Measurements from ENCODE around the gene DDX28.
"Not testable (repeated sequence)": the region's sequence is repeated elsewhere in the genome, so short reads cannot be mapped to it uniquely, and the experiment has no call there.

DDX28 gene

GRCh38 chr16:67977005-67977404 is 46.0 kb downstream of the DDX28 start:
- no peak overlapping the region for H3K4me3 ChIP-seq (ENCODE audit: low read depth, low read length)
- TF ChIP-seq, protein P1, sequence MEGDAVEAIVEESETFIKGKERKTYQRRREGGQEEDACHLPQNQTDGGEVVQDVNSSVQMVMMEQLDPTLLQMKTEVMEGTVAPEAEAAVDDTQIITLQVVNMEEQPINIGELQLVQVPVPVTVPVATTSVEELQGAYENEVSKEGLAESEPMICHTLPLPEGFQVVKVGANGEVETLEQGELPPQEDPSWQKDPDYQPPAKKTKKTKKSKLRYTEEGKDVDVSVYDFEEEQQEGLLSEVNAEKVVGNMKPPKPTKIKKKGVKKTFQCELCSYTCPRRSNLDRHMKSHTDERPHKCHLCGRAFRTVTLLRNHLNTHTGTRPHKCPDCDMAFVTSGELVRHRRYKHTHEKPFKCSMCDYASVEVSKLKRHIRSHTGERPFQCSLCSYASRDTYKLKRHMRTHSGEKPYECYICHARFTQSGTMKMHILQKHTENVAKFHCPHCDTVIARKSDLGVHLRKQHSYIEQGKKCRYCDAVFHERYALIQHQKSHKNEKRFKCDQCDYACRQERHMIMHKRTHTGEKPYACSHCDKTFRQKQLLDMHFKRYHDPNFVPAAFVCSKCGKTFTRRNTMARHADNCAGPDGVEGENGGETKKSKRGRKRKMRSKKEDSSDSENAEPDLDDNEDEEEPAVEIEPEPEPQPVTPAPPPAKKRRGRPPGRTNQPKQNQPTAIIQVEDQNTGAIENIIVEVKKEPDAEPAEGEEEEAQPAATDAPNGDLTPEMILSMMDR (IDR thresholded peaks at IDR 0.05; ENCODE audit: low read depth, low read length) = no peak
- DNase-seq (ENCODE audit: low read depth, low spot score) = no peak
- in situ Hi-C loops (cut with HindIII; ENCODE audit: low sequenced_read_pairs) = no loop called here

GRCh38 chr16:67976205-67976604 is 46.8 kb downstream of the DDX28 start:
- in situ Hi-C loops (cut with HindIII; ENCODE audit: low sequenced_read_pairs) = no loop called here
- no peak for DNase-seq (ENCODE audit: low read depth, low spot score)
- H3K4me3 ChIP-seq (ENCODE audit: low read depth, low read length) = no peak overlapping the region
- TF ChIP-seq, protein P1 (IDR thresholded peaks at IDR 0.05; ENCODE audit: low read depth, low read length) = no peak

GRCh38 chr16:67975321-67976105 is 47.5 kb downstream of the DDX28 start:
- no peak overlapping the region for H3K4me3 ChIP-seq (ENCODE audit: low read depth, low read length)
- TF ChIP-seq, protein P1 (IDR thresholded peaks at IDR 0.05; ENCODE audit: low read depth, low read length) = no peak
- no peak for DNase-seq (ENCODE audit: low read depth, low spot score)
- in situ Hi-C loops (cut with HindIII; ENCODE audit: low sequenced_read_pairs) = no loop called here

GRCh38 chr16:67972285-67972684 is 50.7 kb downstream of the DDX28 start:
- in situ Hi-C loops (cut with HindIII; ENCODE audit: low sequenced_read_pairs); DNase-seq (ENCODE audit: low read depth, low spot score); H3K4me3 ChIP-seq (ENCODE audit: low read depth, low read length): not testable (repeated sequence)

GRCh38 chr16:67971111-67971510 is 51.9 kb downstream of the DDX28 start:
- no peak overlapping the region for H3K4me3 ChIP-seq (ENCODE audit: low read depth, low read length)
- DNase-seq (ENCODE audit: low read depth, low spot score) = no peak
- TF ChIP-seq, protein P1 (IDR thresholded peaks at IDR 0.05; ENCODE audit: low read depth, low read length) = no peak
- in situ Hi-C loops (cut with HindIII; ENCODE audit: low sequenced_read_pairs) = no loop called here
